Tongue (tissue), 2 donors: ENCODE data around the gene OTOGL. TPM values are rescaled to one million over a fixed set of nuclear protein-coding genes. Genes with fewer than 3 reads are reported as not detected.
A peak's percentile ranks its signal among the peaks of the same experiment; 100 is the strongest.
"Not testable (repeated sequence)": the region's sequence is repeated elsewhere in the genome, so short reads cannot be mapped to it uniquely, and the experiment has no call there.

Experiments used
- DNase-seq: peaks from one replicate; pipeline ENCODE4 v3.0.0-alpha.2; 2015
- total RNA-seq: library from RNA; depleted of rRNA; stranded (reverse); fragments of >200 nt; gene quantifications from one replicate; pipeline ENCODE4 v1.2.3, GENCODE V29; 2014

The OTOGL gene
- total RNA-seq, 1 donor from 2014 or later = 0.41 TPM

GRCh38 chr12:80135624-80136023, 36.3 kb downstream of the OTOGL start:
- DNase-seq = no peak

GRCh38 chr12:80140005-80140404, 40.7 kb downstream of the OTOGL start:
- DNase-seq = no peak

- no peak for DNase-seq
These were observed 43.3 kb downstream of the OTOGL start for GRCh38 chr12:80142640-80143039.

GRCh38 chr12:80143537-80143936, 44.2 kb downstream of the OTOGL start:
- no peak for DNase-seq

- DNase-seq = not testable (repeated sequence)
These were observed 50.4 kb downstream of the OTOGL start for GRCh38 chr12:80149547-80150313.

- no peak for DNase-seq
These were observed 51.8 kb downstream of the OTOGL start for GRCh38 chr12:80151131-80151530.

GRCh38 chr12:80154261-80154660, 54.9 kb downstream of the OTOGL start:
- no peak for DNase-seq

- no peak for DNase-seq
These were observed 57.0 kb downstream of the OTOGL start for GRCh38 chr12:80156306-80156705.

GRCh38 chr12:80157645-80158044, 58.3 kb downstream of the OTOGL start:
- no peak for DNase-seq

GRCh38 chr12:80161612-80162011, 62.3 kb downstream of the OTOGL start:
- peak; percentile 3 for DNase-seq

- no peak for DNase-seq
These were observed 62.8 kb downstream of the OTOGL start for GRCh38 chr12:80162177-80162576.

- DNase-seq = no peak
These were observed 66.4 kb downstream of the OTOGL start for GRCh38 chr12:80165746-80166145.

GRCh38 chr12:80166751-80167150, 67.4 kb downstream of the OTOGL start:
- DNase-seq = no peak

GRCh38 chr12:80168936-80169335, 69.6 kb downstream of the OTOGL start:
- no peak for DNase-seq

- DNase-seq = no peak
These were observed 71.6 kb downstream of the OTOGL start for GRCh38 chr12:80170915-80171314.

GRCh38 chr12:80173083-80173864, 73.9 kb downstream of the OTOGL start:
- DNase-seq = no peak

- no peak for DNase-seq
These were observed 76.1 kb downstream of the OTOGL start for GRCh38 chr12:80175307-80175930.

- no peak for DNase-seq
These were observed 77.4 kb downstream of the OTOGL start for GRCh38 chr12:80176706-80177105.

GRCh38 chr12:80178846-80179245, 79.5 kb downstream of the OTOGL start:
- DNase-seq = no peak

GRCh38 chr12:80183939-80184338, 84.6 kb downstream of the OTOGL start:
- no peak for DNase-seq

GRCh38 chr12:80184926-80185325, 85.6 kb downstream of the OTOGL start:
- DNase-seq = no peak

GRCh38 chr12:80186727-80187217, 87.4 kb downstream of the OTOGL start:
- DNase-seq = peak; percentile 95

- peak; percentile 77 for DNase-seq
These were observed 88.3 kb downstream of the OTOGL start for GRCh38 chr12:80187660-80188090.
